Body of pancreas (tissue), 4 donors: ENCODE data around the gene DTX1. TPM values are rescaled to one million over a fixed set of nuclear protein-coding genes. Genes with fewer than 3 reads are reported as not detected.

ENCODE experiments used
- ATAC-seq: fragments of 150-250 bp; one replicate; pipeline ENCODE4 v1.9.1; 2016
- DNase-seq, 4 donors: peaks; one replicate each; pipeline ENCODE4 v3.0.0-alpha.2; 2019
- H3K27ac ChIP-seq, 4 donors: fragments of 200-600 bp; sonication (generic); 1 replicate in 3 of 4; 2 replicates in 1 of 4; pipeline versions ENCODE4 v1.5.1 to v1.6.1; 2016 to 2019; ENCODE audit warnings: mild to moderate bottlenecking in 1 of 4, mixed read lengths in 1 of 4, moderate library complexity in 1 of 4
- H3K27me3 ChIP-seq, 2 donors: fragments of 200-600 bp; sonication (generic); one replicate each; pipeline ENCODE4 v1.6.0; 2016; ENCODE audit warnings: mild to moderate bottlenecking in 1 of 2
- H3K36me3 ChIP-seq, 2 donors: fragments of 200-600 bp; sonication (generic); replicated peaks in 1 of 2; 2 replicates each; pipeline ENCODE4 v1.5.1; 2016; ENCODE audit warnings: low read depth in 2 of 2; ENCODE audit not compliant: insufficient read depth in 1 of 2
- H3K4me1 ChIP-seq: fragments of 200-600 bp; sonication (generic); one replicate; pipeline ENCODE4 v1.6.0; 2016
- H3K4me3 ChIP-seq, 2 donors: fragments of 200-600 bp; sonication (generic); 1 replicate in 1 of 2; 2 replicates in 1 of 2; pipeline ENCODE4 v1.5.1; 2016 to 2019
- H3K9me3 ChIP-seq, 3 donors: fragments of 200-600 bp; sonication (generic); 1 replicate in 2 of 3; 2 replicates in 1 of 3; pipeline ENCODE4 v1.5.1; 2016
- POLR2A ChIP-seq, 3 donors: fragments of 450-650 bp; IDR thresholded peaks; one replicate each; pipeline ENCODE4 v1.6.1; 2016; ENCODE audit warnings: antibody characterized with exemption in 3 of 3, mild to moderate bottlenecking in 2 of 3
- WGBS, 2 donors: methylation state at CpG; one replicate each; pipeline ENCODE4 v1.1.5; 2017; 5-methylcytosine and 5-hydroxymethylcytosine counted together
- intact Hi-C: fragments of 100-400 bp; cut with DNase I; formaldehyde crosslinking; loops from one replicate; pipeline ENCODE4 v1.15.1; 2023
- total RNA-seq, 2 donors: library from RNA; depleted of rRNA; stranded (reverse); fragments of >200 nt; gene quantifications; one replicate each; pipeline ENCODE4 v1.1.0, GENCODE V29; 2016
- TF ChIP-seq, protein P1 (sequence below), 7 experiments: fragments of 450-650 bp in 4 of 7; fragments of 200-600 bp in 3 of 7; sonication (generic) in 3 of 7; IDR thresholded peaks; one replicate each; pipeline ENCODE4 v1.5.1; 2016 to 2019; ENCODE audit warnings: antibody characterized with exemption in 7 of 7

DTX1 gene
- total RNA-seq, 2 donors from 2014 or later: 11.9 to 17.5 TPM

- 65 to 82% methylated on average over 39 to 63 of the region's 70 CpGs for WGBS, 2 donors
- intact Hi-C loops: no loop called here
Measured at GRCh38 chr12:113077057-113077858, 20.7 kb downstream of the DTX1 start.

GRCh38 chr12:113077859-113078255 lies 21.3 kb downstream of the DTX1 start:
- intact Hi-C loops: no loop called here
- H3K27me3 ChIP-seq: no peaks in the 10 kb centered on the region
- no peak for ATAC-seq
- H3K4me3 ChIP-seq: no peak overlapping the region
- no peak for DNase-seq
- TF ChIP-seq, protein P1, sequence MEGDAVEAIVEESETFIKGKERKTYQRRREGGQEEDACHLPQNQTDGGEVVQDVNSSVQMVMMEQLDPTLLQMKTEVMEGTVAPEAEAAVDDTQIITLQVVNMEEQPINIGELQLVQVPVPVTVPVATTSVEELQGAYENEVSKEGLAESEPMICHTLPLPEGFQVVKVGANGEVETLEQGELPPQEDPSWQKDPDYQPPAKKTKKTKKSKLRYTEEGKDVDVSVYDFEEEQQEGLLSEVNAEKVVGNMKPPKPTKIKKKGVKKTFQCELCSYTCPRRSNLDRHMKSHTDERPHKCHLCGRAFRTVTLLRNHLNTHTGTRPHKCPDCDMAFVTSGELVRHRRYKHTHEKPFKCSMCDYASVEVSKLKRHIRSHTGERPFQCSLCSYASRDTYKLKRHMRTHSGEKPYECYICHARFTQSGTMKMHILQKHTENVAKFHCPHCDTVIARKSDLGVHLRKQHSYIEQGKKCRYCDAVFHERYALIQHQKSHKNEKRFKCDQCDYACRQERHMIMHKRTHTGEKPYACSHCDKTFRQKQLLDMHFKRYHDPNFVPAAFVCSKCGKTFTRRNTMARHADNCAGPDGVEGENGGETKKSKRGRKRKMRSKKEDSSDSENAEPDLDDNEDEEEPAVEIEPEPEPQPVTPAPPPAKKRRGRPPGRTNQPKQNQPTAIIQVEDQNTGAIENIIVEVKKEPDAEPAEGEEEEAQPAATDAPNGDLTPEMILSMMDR (IDR thresholded peaks at IDR 0.05): no peak
- TF ChIP-seq POLR2A (IDR thresholded peaks at IDR 0.05): no peak
- H3K36me3 ChIP-seq: no peaks in the 10 kb centered on the region
- H3K9me3 ChIP-seq: no peaks in the 10 kb centered on the region
- no peaks in the 10 kb centered on the region for H3K4me1 ChIP-seq
- 62 to 69% methylated on average over 21 to 41 of the region's 48 CpGs for WGBS, 2 donors
- H3K27ac ChIP-seq: no peak overlapping the region

More at GRCh38 chr12:113077057-113077858, 20.7 kb downstream of the DTX1 start:
- TF ChIP-seq, protein P1 (IDR thresholded peaks at IDR 0.05): no peak
- no peak for TF ChIP-seq POLR2A (IDR thresholded peaks at IDR 0.05)
- H3K27me3 ChIP-seq: no peaks in the 10 kb centered on the region
- DNase-seq (no peak), ATAC-seq (no peak)
- H3K27ac ChIP-seq: no peak overlapping the region
- no peaks in the 10 kb centered on the region for H3K9me3 ChIP-seq
- H3K4me3 ChIP-seq: no peak overlapping the region
- peaks cover 2% of the 10 kb centered on the region for H3K4me1 ChIP-seq
- no peaks in the 10 kb centered on the region for H3K36me3 ChIP-seq

GRCh38 chr12:113081873-113082272 lies 25.3 kb downstream of the DTX1 start:
- Histone ChIP-seq H3K9me3 (no peaks in the 10 kb centered on the region), H3K36me3 (no peaks in the 10 kb centered on the region), H3K4me3 (no peak overlapping the region), H3K4me1 (peaks cover 5% of the 10 kb centered on the region), H3K27me3 (no peaks in the 10 kb centered on the region), H3K27ac (no peak overlapping the region)
- no peak for ATAC-seq
- WGBS, 2 donors: 70 to 72% methylated on average over 4 of the region's 4 CpGs
- no peak for DNase-seq
- intact Hi-C loops: no loop called here
- no peak for TF ChIP-seq POLR2A (IDR thresholded peaks at IDR 0.05)
- TF ChIP-seq, protein P1 (IDR thresholded peaks at IDR 0.05): no peak

DNA sequence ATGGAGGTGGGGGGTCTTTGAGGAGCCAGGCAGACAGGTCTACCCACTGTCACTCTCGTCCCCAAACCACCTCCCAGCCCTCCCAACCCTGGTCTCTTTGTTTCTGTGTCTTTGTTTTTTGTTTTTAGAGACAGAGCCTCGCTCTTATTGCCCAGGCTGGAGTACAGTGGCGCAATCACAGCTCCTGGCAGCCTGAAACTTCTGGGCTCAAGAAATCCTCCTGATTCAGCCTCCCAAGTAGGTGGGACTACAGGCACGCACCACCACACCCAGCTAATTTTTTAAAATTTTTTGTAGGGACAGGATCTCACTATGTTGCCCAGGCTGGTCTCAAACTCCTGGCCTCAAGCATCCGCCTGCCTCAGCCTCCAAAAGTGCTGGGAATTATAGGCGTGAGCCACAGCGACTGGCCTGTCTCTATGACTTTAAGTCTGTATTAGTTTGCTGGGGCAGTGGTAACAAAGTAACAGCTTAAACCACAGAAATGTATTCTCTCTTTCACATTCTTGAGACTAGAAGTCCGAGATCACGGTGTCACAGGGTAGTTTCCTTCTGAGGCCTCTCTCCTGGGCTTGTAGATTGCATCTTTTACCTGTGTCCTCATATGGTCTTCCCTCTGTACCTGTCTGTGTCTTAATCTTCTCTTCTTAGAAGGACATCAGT lies 26.1 kb downstream of the DTX1 start:
- ATAC-seq: no peak

More for the DNA sequence above, 26.1 kb downstream of the DTX1 start:
- Histone ChIP-seq H3K27ac (no peak overlapping the region), H3K27me3 (no peaks in the 10 kb centered on the region), H3K4me3 (no peak overlapping the region), H3K36me3 (no peaks in the 10 kb centered on the region), H3K9me3 (no peaks in the 10 kb centered on the region), H3K4me1 (peaks cover 13% of the 10 kb centered on the region)
- 91 to 95% methylated on average over 8 to 9 of the region's 9 CpGs for WGBS, 2 donors
- TF ChIP-seq, protein P1 (IDR thresholded peaks at IDR 0.05): no peak
- no peak for DNase-seq
- intact Hi-C loops: no loop called here
